Measurements from ENCODE around the gene REPS1.

- TF ChIP-seq POLR2A (IDR thresholded peaks at IDR 0.05) (no peak), CTCF (IDR thresholded peaks at IDR 0.05 in 8 of 11, conservative IDR thresholded peaks at IDR 0.05 in 3 of 11) (no peak), POLR2AphosphoS5 (IDR thresholded peaks at IDR 0.05) (no peak)
Measured at GRCh38 chr6:139037490-139037889, 49.4 kb upstream of the REPS1 start.

Measured in spleen (tissue), 7 donors.